SK-N-SH (cell line): ENCODE results near the gene DNAJC1. TPM values are rescaled to one million over a fixed set of nuclear protein-coding genes. Genes with fewer than 3 reads are reported as not detected.

Experiments
- CTCF ChIA-PET: fragments of 300-600, 350-600 bp; formaldehyde crosslinking; extraction: SDS; loops from one replicate; lab custom pipeline; 2021; lab: Yijun Ruan, JAX
- POLR2A ChIA-PET: fragments of 350-600 bp; sonication (Branson Sonifier 250); formaldehyde crosslinking; extraction: SDS; loops from one replicate; lab custom pipeline; 2020; ENCODE audit warnings: antibody characterized with exemption, inconsistent platforms; lab: Yijun Ruan, JAX
- DNase-seq: peaks from one replicate; pipeline ENCODE4 v3.0.0; 2012
- H2AFZ ChIP-seq: fragments of 200-600 bp; sonication (generic); 2 replicates; pipeline ENCODE4 v1.8.1; 2016; ENCODE audit warnings: antibody characterized with exemption, mild to moderate bottlenecking, low read depth
- H3F3A ChIP-seq: fragments of 200-600 bp; sonication (generic); replicated peaks from 2 replicates; pipeline ENCODE3; 2016; ENCODE audit warnings: antibody characterized with exemption, mild to moderate bottlenecking; ENCODE audit not compliant: insufficient read depth
- H3K27ac ChIP-seq, 2 experiments: fragments of 200-500 bp in 1 of 2; fragments of 200-600 bp in 1 of 2; sonication (Bioruptor generic) in 1 of 2; sonication (generic), shearing (Covaris generic) in 1 of 2; 2 replicates each; pipeline versions ENCODE4 v1.5.1 to v1.6.1; 2014 to 2016; ENCODE audit warnings: low read depth in 2 of 2, inconsistent platforms in 1 of 2, low read length in 1 of 2, mild to moderate bottlenecking in 1 of 2, mixed read lengths in 1 of 2
- H3K27me3 ChIP-seq: fragments of 200-600 bp; sonication (generic), shearing (Covaris generic); 2 replicates; pipeline ENCODE4 v1.6.1; 2016; ENCODE audit warnings: mixed run types; ENCODE audit not compliant: insufficient read depth
- H3K36me3 ChIP-seq, 2 experiments: fragments of 200-500 bp in 1 of 2; fragments of 200-600 bp in 1 of 2; sonication (Bioruptor generic) in 1 of 2; sonication (generic) in 1 of 2; replicated peaks in 1 of 2; 2 replicates each; pipeline versions ENCODE3 to v1.5.1; 2014 to 2016; ENCODE audit warnings: low read length in 1 of 2, mild to moderate bottlenecking in 1 of 2; ENCODE audit not compliant: insufficient read depth in 2 of 2, control insufficient read depth in 1 of 2
- H3K4me1 ChIP-seq, 2 experiments: fragments of 200-500 bp in 1 of 2; fragments of 200-600 bp in 1 of 2; sonication (Bioruptor generic) in 1 of 2; sonication (generic), shearing (Covaris generic) in 1 of 2; 2 replicates each; pipeline versions ENCODE4 v1.5.1 to v1.6.1; 2014 to 2016; ENCODE audit warnings: low read depth in 1 of 2, low read length in 1 of 2, mixed run types in 1 of 2; ENCODE audit not compliant: insufficient read depth in 2 of 2, control insufficient read depth in 1 of 2
- H3K4me2 ChIP-seq: fragments of 200-600 bp; sonication (generic), shearing (Covaris generic); 2 replicates; pipeline ENCODE4 v1.6.1; 2017; ENCODE audit warnings: mixed run types
- H3K4me3 ChIP-seq, 2 experiments: fragments of 200-500 bp in 1 of 2; fragments of 200-600 bp in 1 of 2; sonication (Bioruptor generic) in 1 of 2; sonication (generic), shearing (Covaris generic) in 1 of 2; 2 replicates each; pipeline versions ENCODE4 v1.5.1 to v1.8.1; 2014 to 2016; ENCODE audit warnings: low read depth in 2 of 2, inconsistent platforms in 1 of 2, low read length in 1 of 2, mild to moderate bottlenecking in 1 of 2, mixed read lengths in 1 of 2, moderate library complexity in 1 of 2
- H3K79me2 ChIP-seq: fragments of 200-600 bp; sonication (generic); 2 replicates; pipeline ENCODE4 v1.8.1; 2017; ENCODE audit warnings: mild to moderate bottlenecking; ENCODE audit not compliant: insufficient read depth
- H3K9ac ChIP-seq: fragments of 200-600 bp; sonication (generic); 2 replicates; pipeline ENCODE4 v1.6.1; 2017; ENCODE audit warnings: mixed run types
- H3K9me2 ChIP-seq: fragments of 200-600 bp; sonication (generic); 2 replicates; pipeline ENCODE4 v1.6.1; 2017; ENCODE audit warnings: mixed run types
- H3K9me3 ChIP-seq: fragments of 200-600 bp; sonication (generic); 2 replicates; pipeline ENCODE4 v1.6.1; 2017; ENCODE audit warnings: mixed run types, mild to moderate bottlenecking, moderate library complexity
- H4K20me1 ChIP-seq: fragments of 200-600 bp; sonication (generic); 2 replicates; pipeline ENCODE4 v1.6.1; 2017; ENCODE audit warnings: mild to moderate bottlenecking, mixed run types; ENCODE audit not compliant: insufficient read depth
- CHD2 ChIP-seq: fragments of 150-350 bp; IDR thresholded peaks from 2 replicates; pipeline ENCODE4 v1.6.1; 2018; ENCODE audit warnings: low read length; ENCODE audit not compliant: partially characterized antibody
- ELF1 ChIP-seq: IDR thresholded peaks from 2 replicates; pipeline ENCODE4 v1.4.0; 2012
- FOSL2 ChIP-seq: IDR thresholded peaks from 2 replicates; pipeline ENCODE4 v1.4.0; 2012; ENCODE audit warnings: low read depth, mild to moderate bottlenecking, moderate library complexity, borderline replicate concordance
- GABPA ChIP-seq: IDR thresholded peaks from 2 replicates; pipeline ENCODE4 v1.4.0; 2012; ENCODE audit warnings: low read depth, mild to moderate bottlenecking
- JUND ChIP-seq: IDR thresholded peaks from 2 replicates; pipeline ENCODE4 v1.4.0; 2012
- NFIC ChIP-seq: IDR thresholded peaks from 2 replicates; pipeline ENCODE4 v1.4.0; 2012; ENCODE audit warnings: borderline replicate concordance
- NRF1 ChIP-seq: IDR thresholded peaks from 2 replicates; pipeline ENCODE4 v1.6.1; 2012; ENCODE audit warnings: low read depth, mild to moderate bottlenecking, low read length
- POLR2AphosphoS5 ChIP-seq: IDR thresholded peaks from 2 replicates; pipeline ENCODE4 v1.6.1; 2012; ENCODE audit warnings: low read depth, low read length
- RAD21 ChIP-seq: IDR thresholded peaks from 2 replicates; pipeline ENCODE4 v1.6.1; 2012; ENCODE audit warnings: mild to moderate bottlenecking, low read length
- RCOR1 ChIP-seq: fragments of 150-350 bp; IDR thresholded peaks from 2 replicates; pipeline ENCODE4 v1.6.1; 2017; ENCODE audit warnings: antibody characterized with exemption, low read length
- RFX5 ChIP-seq: IDR thresholded peaks from 2 replicates; pipeline ENCODE4 v1.6.1; 2012; ENCODE audit warnings: mild to moderate bottlenecking, improper control_type of control experiment, low read length
- SIN3A ChIP-seq: IDR thresholded peaks from 2 replicates; pipeline ENCODE4 v1.6.1; 2012; ENCODE audit warnings: low read depth, mild to moderate bottlenecking, low read length, moderate library complexity, borderline replicate concordance
- SMC3 ChIP-seq: IDR thresholded peaks from 2 replicates; pipeline ENCODE4 v1.6.1; 2012; ENCODE audit warnings: low read depth, low read length, improper control_type of control experiment
- TAF1 ChIP-seq: IDR thresholded peaks from 2 replicates; pipeline ENCODE4 v1.6.1; 2012; ENCODE audit warnings: low read depth, mild to moderate bottlenecking, low read length, moderate library complexity, borderline replicate concordance
- TCF12 ChIP-seq: IDR thresholded peaks from 2 replicates; pipeline ENCODE4 v1.4.0; 2012
- WGBS: methylation state at CpG from one replicate; pipeline ENCODE4 v1.1.6; 2017; ENCODE audit warnings: low lambda C conversion rate; 5-methylcytosine and 5-hydroxymethylcytosine counted together
- polyA plus RNA-seq, 3 experiments: library from polyadenylated mRNA; depleted of rRNA; stranded (reverse); fragments of >200 nt; gene quantifications; 2 replicates each; pipeline ENCODE4 v1.2.3, GENCODE V29; 2012
- TF ChIP-seq, protein P1 (sequence below): fragments of 200-600 bp; sonication (generic); IDR thresholded peaks from 2 replicates; pipeline ENCODE4 v1.6.1; 2017; ENCODE audit warnings: antibody characterized with exemption, mild to moderate bottlenecking, moderate library complexity
- TF ChIP-seq, protein P2 (sequence below): IDR thresholded peaks from 2 replicates; pipeline ENCODE4 v1.4.0; 2012; ENCODE audit warnings: low read depth

The DNAJC1 gene
- polyA plus RNA-seq, 1 of the 3 experiments (the other 2 are of a cell fraction), result 9.3 TPM

DNA sequence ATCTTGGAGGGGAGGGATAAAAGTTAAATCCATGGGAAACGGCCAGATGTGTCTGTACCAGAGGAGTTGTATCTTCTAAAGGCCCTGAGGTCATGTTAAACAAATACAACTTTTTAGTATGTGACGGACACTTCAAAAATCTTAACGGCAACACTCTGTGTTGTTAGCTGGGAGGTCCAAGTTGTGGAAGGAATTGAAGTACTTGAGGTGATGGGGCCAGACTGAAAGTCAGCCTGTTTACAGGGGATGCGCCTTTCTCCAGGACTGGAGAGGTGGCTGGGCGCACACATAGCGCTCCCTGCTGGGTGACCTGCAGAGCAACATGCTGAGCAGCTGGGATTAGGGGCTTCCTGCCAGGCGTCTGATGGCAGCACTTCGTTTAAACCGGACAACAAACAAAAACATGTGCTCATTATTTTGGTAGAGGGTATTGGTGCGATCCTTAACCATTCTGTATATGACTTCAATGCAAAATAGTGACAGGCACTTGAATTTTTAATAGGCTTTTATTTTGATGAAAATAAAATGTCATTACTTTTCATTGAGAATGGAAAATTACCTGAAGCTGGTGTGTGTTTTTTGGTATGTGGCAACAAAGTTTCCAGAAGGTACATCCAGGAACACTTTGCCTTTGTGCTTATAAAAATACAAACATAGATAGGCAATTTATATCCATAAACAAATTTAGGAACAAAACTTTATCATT, 271.3 kb downstream of the DNAJC1 start:
- peaks cover 47 to 54% of the 10 kb centered on the region in 2 experiments for H3K36me3 ChIP-seq
- peaks cover 10% of the 10 kb centered on the region; the same call in 1 of the 2 replicates for H3K79me2 ChIP-seq
- 24% methylated on average over 10 of the region's 10 CpGs for WGBS
- H3K4me3 ChIP-seq, result peak overlapping the region in 1 of 2 experiments; percentile 26; a peak in 1 of 4 replicates
- peaks cover 10% of the 10 kb centered on the region for H3F3A ChIP-seq
- H2AFZ ChIP-seq, result no peak overlapping the region
- peaks cover 16 to 30% of the 10 kb centered on the region in 2 experiments; a peak in 3 of 4 replicates for H3K4me1 ChIP-seq
- H4K20me1 ChIP-seq, result no peaks in the 10 kb centered on the region
- no peaks in the 10 kb centered on the region for H3K9me2 ChIP-seq
- H3K9me3 ChIP-seq, result no peaks in the 10 kb centered on the region
- H3K4me2 ChIP-seq, result no peak overlapping the region
- peak; percentile 81 for DNase-seq
- no peak overlapping the region for H3K27ac ChIP-seq
- ChIA-PET CTCF (interaction anchor here (0.6 to 6.3 kb wide), 51 partner anchors 8 to 868 kb away, joined by 3 to 73 read pairs (median 5); partner anchors contain the start of genes MLLT10 and SKIDA1), POLR2A (interaction anchor here (0.8 to 2.2 kb wide), 4 partner anchors 195 to 236 kb away, joined by 5 to 6 read pairs (median 5); partner anchors contain the start of gene SKIDA1)
- H3K9ac ChIP-seq, result no peak overlapping the region
- TF ChIP-seq, protein P1, sequence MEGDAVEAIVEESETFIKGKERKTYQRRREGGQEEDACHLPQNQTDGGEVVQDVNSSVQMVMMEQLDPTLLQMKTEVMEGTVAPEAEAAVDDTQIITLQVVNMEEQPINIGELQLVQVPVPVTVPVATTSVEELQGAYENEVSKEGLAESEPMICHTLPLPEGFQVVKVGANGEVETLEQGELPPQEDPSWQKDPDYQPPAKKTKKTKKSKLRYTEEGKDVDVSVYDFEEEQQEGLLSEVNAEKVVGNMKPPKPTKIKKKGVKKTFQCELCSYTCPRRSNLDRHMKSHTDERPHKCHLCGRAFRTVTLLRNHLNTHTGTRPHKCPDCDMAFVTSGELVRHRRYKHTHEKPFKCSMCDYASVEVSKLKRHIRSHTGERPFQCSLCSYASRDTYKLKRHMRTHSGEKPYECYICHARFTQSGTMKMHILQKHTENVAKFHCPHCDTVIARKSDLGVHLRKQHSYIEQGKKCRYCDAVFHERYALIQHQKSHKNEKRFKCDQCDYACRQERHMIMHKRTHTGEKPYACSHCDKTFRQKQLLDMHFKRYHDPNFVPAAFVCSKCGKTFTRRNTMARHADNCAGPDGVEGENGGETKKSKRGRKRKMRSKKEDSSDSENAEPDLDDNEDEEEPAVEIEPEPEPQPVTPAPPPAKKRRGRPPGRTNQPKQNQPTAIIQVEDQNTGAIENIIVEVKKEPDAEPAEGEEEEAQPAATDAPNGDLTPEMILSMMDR, result peak; percentile 96
- TF ChIP-seq RAD21 (peak; percentile 96), TCF12 (peak; percentile 22; the same call in 1 of the 2 replicates), NRF1 (0 out of 2 replicates have a peak, but pooled peaks have one; percentile 1), RCOR1 (peak; percentile 46; the same call in 1 of the 2 replicates), SIN3A (0 out of 2 replicates have a peak, but pooled peaks have one; percentile 64), FOSL2 (no peak), SMC3 (peak; percentile 96), ELF1 (no peak), JUND (no peak), POLR2AphosphoS5 (no peak), TAF1 (no peak), NFIC (0 out of 2 replicates have a peak, but pooled peaks have one; percentile 4), GABPA (no peak), CHD2 (no peak)
- TF ChIP-seq, protein P2, sequence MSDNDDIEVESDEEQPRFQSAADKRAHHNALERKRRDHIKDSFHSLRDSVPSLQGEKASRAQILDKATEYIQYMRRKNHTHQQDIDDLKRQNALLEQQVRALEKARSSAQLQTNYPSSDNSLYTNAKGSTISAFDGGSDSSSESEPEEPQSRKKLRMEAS, result peak; percentile 68
- no peaks in the 10 kb centered on the region for H3K27me3 ChIP-seq

DNA sequence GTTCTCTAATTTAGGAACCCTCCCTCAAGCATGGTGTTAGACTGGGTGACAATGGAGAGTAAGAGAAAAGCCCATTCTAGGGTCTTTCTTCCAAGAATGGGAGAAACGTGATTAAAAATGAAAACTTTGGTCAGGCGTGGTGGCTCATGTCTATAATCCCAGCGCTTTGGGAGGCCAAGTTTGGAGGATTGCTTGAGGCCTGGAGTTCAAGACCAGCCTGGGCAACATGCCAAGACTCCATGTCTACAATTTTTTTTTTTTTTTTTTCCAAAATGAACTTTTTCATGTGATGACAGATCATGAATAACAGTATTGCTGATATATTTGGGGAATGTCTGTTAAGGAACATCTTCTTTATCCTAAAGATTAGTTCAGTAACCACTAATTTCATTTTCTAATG, 274.9 kb downstream of the DNAJC1 start:
- Histone ChIP-seq H3K79me2 (peaks cover 14% of the 10 kb centered on the region), H2AFZ (no peak overlapping the region), H3K4me3 (no peak overlapping the region), H3K9me3 (no peaks in the 10 kb centered on the region), H3K9ac (no peak overlapping the region), H4K20me1 (peaks cover 18% of the 10 kb centered on the region), H3K4me1 (peaks cover 41 to 51% of the 10 kb centered on the region in 2 experiments), H3K9me2 (no peaks in the 10 kb centered on the region), H3K4me2 (no peak overlapping the region), H3F3A (peaks cover 23% of the 10 kb centered on the region), H3K27me3 (no peaks in the 10 kb centered on the region), H3K27ac (peak overlapping the region in 1 of 2 experiments; percentile 95; a peak in 1 of 4 replicates), H3K36me3 (peaks cover 27 to 36% of the 10 kb centered on the region in 2 experiments)
- 92% methylated on average over 3 of the region's 3 CpGs for WGBS
- CTCF ChIA-PET, result interaction anchor here (0.6 to 2.7 kb wide), 3 partner anchors 16 to 1260 kb away, joined by 3 to 18 read pairs (median 4); no protein-coding TSS in a partner anchor
- TF ChIP-seq RFX5 (no peak), NRF1 (no peak), NFIC (peak; percentile 43; the same call in 1 of the 2 replicates)
- no peak for DNase-seq
- POLR2A ChIA-PET, result no interaction called here
